ENCODE measurements around the gene AOPEP.
"Not testable (repeated sequence)": the region's sequence is repeated elsewhere in the genome, so short reads cannot be mapped to it uniquely, and the experiment has no call there.

Gene AOPEP

DNA sequence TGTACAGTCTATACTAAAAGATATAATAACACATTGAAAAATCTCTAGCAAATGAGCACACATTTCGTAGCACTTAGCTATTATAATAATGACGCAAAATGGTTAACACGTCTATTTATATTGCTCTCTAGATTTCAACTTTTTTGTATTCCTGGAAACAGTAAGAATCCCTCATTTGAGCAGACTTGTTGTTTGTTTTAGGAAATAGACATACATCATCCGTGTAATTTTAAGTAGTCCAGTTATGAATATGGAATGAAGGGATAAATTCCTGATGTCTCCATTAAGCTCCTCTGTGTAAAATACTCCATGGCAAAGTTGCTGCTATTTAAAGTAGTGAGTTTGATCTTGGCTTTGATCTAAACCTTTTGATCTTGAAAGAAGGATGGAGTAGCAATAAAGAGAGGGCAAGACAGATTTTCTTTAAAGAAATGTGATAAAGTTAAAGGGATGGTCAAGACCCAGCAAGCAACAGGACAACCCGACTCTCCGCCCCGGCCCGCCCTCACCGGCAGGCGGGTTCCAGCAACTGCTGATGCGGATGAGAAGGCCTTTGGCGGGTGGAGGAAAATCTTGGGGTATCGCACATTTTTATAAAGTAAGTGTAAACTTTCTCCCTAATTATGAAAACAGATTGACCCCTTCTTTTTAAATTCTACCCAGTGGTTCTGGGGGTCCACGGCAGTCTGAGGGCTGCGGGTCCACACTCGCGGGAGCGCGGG, 277.4 kb downstream of the AOPEP start:
- DNase-seq: no peak

DNA sequence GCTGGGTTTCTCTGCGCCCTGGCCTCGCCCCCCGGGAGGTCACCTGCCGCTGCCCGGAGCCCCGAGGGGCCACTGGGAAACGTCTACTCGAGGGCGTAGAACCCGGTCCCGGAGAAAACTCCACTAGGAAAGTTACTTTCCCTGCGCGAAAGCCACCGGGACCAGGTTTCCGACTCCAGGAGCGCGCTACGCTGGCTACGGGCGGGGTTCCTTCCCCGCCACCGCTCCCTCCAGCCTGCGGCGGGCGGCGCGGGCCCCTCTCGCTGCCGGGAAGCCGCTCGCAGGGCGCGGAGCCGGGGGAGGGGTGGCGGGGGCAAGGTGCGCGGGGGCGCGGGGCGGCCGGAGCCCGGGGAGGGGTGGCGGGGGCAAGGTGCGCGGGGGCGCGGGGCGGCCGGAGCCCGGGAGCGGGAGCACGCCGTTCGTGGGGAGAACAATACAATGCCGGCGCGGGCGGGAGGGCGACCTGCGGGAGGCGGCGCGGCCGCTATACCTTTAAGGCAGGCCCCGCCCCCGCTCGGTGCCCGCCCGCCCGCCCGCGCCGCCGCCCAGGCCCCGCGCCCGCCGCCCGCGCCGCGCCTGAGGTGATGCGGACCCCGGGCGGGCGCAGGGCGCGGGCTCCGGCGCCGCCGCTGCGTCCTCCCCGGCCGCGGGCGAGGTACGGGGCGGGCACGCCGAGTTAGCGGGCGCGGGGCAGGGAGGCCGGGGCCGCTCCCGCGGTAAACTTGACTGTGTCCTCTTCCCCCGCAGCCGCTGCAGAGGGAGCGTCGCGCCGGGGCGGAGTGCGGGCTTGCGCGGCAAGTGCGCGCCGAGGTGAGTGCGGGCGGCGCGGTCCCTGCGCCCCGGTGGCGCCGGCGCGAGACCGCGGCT, 278.1 kb downstream of the AOPEP start:
- DNase-seq: no peak

DNA sequence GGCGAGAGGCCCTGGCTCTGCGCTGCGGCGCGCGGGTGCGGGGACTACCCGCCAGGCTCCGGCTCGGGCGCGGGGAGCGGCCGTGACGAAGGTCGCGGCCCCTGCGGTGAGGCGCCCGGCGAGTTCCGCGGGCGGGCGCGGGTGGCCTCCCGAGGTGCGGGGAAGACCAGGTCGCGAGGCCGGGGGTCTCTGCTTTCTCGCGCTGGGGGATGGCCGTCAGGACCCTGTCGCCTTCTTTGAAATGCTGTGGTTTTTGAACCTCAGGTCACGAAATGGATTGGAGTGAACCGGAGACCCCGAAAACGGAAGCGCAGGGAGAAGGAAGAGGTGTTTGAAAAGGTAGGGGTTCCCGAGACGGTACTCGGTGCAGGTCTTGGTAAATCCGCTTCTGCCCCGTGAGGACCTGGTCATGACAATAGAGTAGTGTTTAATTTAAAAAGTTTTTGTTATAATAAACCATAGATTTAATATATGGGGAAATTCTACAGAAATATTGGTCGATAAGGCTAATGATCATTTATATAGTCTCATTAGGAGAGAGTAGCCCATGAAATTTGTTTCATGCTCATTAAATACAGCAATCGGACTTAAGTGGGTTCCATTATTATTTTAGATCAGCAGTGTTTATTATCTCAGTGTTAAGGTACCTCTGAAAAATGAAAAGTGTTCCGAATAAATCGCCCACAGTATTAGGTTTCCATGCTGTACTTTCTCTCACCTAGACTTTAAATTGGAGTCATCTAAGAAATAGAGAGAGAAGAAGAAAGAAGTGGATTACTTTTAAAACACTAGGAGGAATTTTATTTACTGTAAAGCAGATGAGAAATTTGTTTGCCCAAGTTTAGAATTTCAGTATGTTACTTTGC, 279.0 kb downstream of the AOPEP start:
- DNase-seq: no peak

DNA sequence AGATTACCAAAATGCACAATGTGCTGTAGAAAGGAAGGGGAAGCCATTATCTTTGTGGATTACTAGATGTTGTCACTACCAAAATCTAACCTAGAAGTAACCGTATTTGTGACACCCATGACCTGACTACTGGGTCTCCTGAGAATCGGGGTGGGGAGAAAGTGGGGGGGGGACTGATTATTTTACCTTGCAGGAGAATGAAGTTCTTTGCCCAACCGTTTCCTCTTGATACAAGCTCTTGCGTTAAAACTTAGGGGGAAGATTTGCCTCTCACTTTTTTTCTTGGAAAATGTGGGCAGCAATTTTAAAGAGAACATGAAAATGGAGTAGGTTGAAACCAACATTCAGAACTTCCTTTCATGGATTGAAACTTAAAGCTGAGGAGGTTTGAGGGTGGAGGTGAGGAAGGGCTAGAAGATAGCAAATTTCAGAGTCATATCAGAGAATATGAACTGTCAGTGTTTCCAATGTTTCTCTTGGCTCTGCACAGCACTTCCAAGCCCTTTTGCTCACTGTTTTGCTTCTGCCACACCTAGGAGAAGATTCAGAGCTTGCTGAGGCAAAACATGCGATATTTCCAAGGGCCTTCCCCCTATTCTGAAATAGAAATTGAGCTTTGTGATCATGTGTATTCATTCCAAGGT, 280.8 kb downstream of the AOPEP start:
- DNase-seq: no peak

DNA sequence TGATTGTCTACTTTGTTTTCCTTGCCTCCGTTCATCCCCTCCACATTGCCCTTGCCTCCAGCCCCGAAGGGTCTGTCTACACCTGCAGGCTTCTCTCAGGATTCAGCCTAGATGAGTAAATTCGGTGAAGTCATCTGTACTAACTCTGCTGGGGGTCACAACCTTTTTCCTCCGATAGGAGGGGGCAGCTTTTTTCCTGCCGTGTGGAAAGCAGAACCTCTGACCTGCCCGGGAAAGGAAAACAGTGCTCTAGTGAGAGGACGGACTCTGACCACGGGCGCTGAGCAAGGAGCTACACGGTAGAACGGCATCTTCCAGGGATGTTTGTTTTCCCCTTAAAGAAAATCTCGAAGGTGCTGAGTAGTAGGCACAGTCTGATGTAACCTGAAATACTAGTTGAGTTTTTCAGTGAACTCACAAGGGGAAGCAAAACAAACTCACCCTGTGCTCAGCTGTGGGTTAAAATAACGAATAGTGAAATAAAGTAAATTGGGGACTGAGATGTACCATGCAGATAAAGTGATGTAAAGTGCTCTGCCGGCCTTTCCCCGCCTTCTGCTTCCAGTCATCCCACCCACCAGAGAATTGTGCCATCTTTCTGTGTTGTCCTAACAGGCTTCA, 281.8 kb downstream of the AOPEP start:
- DNase-seq: no peak

DNA sequence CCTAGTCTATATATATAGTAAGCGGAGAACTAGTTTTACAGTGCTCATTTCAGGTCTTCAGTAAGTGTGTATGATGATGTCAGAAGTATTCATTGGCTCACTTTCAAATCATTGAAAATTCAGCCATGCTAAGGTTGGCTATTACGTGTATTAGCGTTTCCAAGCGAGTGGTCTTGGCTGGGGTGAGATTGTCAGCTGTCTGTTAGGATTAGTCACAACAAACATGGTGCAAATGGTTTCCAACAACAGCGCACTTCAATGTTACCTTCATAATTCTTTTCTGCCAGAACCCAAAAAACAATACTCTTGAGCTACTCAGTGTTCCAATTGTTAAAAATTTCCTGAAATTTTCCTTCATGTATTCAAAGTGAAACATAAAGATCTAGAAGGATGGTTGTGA, 283.0 kb downstream of the AOPEP start:
- DNase-seq: no peak

DNA sequence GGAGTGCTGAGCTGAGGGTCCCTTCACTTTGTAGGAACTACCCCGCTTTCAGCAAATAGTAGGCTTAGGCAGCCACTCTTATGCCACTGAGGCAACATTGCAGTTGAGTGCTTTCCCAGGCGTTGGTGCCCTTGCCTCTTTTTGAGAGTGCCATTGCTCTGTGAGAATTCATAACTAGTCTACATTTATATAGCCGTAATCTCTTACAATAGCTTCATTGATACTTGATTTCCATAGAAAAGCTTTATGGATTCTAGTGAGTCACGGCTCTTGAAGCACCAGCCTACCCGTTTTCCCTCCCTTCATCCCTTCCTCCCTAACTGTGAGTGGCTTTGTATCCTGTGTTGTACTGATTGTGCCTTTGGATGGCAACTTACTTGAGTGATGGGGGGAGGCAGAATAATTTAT, 283.9 kb downstream of the AOPEP start:
- DNase-seq: no peak

DNA sequence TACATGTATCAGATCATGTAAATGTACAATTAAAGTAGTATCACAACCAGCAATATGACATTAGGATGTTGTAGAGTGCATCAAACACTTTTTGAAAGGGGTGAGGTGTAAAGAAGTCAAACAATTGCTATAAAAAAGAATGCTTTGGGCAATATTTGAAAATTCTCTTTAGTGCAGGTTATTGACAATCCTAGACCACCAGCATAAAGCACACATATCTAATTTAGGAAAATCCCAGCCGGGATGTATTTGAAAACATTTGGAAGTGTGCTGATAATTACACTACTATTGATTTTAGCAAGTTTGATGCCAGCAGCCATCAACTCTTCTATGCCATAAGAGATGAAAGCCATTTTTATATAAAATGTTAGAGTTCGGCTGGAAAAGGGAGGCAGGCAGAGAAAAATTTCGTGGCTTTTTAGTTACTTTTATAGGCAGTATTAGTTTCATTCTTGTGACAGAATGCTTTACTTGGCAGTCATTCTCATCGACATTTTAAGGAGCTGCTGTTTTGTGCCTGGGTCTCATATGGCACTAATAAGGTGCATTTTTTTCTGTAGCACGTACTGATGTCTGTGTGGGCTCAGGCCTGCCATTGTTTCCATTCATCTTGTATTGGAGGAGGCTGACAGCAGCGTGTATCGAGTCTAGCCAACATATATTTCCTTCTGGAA, 285.7 kb downstream of the AOPEP start:
- no peak for DNase-seq

DNA sequence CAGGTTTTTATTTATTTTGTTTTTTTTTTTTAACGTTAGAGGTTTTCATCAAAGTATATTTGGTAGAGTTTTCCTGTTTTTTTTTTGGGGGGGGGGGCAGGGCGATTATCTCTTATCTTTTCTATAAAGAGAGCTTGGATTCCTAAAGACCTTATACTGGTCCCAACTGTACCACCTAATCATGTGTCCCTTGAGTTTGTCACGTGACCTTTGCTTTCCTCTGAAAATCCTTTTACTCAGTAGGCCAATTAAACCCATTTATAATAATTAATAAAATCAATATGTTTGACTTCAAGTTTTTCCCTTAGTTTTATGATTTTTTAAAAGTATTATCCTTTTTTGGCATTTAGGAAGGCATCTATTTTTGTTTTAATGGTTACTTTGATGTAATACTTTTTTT, 286.4 kb downstream of the AOPEP start:
- no peak for DNase-seq

DNA sequence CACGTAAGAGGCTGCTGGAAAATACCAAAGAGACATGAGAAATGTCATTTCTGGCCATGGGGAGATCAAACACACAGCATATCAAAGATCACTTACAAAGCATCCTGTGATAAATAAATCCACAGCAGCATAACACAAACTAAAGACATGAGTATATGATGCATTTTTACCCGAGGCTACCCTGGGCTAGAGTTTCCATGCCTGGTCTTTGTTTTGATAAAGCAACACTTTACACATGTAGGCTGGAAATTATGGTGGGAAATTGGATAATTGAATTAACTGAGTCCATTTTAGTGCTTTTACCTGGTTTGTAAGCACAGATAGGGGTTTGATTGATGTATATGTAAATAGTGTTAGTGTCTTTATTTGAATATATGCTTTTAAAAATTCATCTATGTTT, 288.4 kb downstream of the AOPEP start:
- DNase-seq: no peak

DNA sequence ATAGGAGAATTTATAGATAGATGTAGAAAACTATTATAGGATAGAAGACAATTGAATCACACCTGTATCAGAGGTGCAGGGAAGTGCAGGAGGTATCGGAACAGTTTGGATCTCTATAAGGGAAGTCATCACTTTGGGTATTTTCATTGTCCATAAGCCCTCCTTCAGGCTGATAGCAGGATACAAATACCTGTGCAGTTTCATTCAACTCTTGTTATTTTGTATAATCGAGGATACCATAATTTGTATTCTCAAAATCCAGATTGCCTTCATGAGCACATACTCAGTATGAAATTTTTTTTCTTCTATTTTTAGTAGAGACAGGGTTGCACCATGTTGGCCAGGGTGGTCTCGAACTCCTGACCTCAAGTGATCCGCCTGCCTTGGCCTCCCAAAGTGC, 289.1 kb downstream of the AOPEP start:
- no peak for DNase-seq

DNA sequence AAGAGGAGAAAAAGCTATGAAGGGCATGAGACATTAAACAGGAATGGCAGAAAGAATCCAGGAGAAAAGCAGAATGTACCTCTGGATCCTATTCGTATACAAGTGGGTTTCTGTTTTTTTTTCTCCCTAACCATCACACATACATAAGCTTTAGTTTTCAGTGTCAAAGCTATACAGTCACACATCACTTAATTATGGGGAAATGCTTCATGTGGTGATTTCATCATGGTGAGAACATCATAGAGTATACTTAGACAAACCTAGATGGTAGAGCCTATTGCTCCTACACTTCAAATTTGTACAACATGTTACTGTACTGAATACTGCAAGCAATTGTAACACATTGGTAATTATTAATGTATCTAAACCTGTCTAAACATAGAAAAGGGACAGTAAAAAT, 290.6 kb downstream of the AOPEP start:
- DNase-seq: no peak

DNA sequence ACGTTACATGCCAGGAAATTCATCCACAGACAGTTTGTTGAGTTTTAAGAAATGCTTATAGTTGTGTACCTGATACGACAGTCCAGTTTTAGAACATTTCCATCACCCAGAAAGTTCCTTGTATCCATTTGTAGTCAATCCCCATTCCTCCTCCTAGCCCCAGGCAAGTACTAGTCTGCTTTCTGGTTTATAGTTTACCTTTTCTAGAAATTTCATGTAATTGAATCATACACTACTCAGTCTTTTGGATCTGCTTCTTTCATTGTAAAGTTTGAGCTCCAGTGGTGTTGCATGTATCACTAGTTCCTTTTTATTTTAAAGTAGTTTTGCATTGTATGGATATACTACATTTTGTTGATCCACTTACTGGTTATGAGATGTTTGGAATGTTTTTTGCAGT, 291.2 kb downstream of the AOPEP start:
- DNase-seq: no peak

DNA sequence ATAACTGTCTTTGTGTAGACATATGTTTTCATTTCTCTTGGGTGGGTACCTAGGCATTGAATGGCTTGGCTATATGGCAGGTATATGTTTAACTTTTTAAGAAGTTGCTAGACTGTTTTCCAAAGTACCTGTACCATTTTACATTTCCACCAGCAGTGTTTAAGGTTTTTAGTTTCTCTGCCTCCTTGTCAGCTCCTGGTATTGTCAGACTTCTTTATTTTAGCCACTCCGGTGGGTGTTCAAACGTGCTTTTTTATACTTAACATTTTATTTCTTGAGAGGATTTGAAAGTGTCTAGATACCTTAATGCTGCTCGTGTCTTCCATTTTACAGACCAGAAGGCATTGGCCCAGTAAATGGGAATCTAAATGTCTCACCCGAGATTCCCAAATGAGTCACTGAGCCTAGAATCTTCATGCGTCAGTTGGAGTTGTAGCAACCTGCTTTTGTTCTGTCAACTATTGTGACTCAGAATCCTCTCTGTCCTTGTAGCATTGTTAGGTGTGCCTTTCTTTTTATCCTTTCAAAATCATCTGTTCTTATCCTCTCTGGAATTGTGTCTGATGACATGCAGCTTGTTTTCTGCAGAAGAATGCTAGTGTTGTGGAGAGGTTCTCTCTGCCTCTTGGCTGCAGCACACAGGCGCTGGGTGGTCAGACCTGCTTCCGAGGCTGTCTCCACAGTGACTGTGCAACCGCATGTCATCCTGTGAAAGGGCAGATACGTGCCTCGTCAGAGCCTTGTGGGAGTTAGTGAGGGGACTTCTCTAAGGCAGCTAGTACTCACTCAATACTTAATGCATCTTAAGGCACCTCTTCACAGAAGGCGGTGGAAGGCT, 291.8 kb downstream of the AOPEP start:
- DNase-seq: no peak

DNA sequence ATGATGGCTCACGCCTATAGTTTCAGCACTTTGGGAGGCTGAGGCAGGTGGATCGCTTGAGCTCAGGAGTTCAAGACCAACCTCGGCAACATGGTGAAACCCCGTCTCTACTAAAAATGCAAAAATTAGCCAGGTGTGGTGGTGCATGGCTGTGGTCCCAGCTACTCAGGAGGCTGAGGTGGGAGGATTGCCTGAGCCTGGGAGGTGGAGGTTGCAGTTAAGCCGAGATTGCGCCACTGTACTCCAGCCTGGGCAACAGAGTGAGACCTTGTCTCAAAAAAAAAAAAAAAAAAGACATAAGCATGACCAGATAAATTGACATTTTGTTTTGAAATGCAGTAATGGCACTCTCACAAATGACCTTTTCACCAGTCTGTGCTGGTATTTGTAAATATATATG, 294.1 kb downstream of the AOPEP start:
- not testable (repeated sequence) for DNase-seq

DNA sequence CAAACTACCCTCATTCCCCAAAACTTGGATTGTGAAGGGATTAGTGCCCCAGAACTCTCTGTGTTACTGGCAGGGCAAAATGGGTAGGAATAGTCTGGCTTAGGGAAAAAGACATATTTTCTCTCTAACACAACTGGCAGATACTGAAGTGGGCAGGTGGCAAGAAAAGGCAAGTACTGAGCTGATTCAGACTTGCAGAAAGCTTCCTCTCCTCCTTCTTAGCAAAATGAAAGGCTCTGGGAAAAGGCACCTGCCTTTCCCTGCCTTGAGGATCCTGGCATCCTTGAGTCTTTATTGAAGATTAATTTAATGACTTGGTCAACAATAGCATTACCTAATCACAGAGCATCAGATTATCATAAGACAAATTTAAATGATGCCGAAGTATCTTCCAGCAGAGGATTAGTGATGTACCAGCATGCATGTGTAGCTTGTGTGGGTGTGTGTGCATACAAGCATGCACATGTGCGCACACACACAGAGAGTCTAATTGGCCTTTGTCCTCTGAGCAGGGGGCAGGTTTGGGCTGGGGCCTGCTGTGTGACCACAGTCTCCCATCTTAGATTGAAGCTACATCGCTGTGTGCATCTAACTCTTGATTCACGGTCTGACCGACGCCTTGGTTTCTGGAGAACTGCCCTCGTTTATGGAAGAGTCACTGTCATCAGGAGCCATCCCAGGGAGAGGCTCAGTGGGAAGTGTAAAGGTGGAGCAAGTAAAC, 294.8 kb downstream of the AOPEP start:
- DNase-seq: no peak

DNA sequence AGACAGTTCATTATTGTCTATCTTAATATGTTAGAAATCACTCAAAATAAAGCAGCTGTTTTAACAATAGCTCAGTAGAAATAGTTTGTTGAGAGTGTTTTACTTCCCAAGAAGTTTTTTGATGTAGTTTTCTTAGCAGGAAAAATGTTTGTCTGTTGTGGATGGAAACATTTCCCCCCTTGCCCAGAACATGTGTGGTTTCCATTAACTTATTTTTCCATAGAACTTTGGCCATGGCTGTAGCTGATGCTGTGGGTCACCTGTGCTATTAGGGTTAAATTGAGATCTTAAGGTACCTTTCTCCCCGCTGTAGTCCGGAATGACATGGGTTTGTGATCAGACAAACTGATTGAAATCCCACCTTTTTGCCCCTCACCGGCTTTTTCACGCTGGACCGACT, 296.2 kb downstream of the AOPEP start:
- DNase-seq: no peak

DNA sequence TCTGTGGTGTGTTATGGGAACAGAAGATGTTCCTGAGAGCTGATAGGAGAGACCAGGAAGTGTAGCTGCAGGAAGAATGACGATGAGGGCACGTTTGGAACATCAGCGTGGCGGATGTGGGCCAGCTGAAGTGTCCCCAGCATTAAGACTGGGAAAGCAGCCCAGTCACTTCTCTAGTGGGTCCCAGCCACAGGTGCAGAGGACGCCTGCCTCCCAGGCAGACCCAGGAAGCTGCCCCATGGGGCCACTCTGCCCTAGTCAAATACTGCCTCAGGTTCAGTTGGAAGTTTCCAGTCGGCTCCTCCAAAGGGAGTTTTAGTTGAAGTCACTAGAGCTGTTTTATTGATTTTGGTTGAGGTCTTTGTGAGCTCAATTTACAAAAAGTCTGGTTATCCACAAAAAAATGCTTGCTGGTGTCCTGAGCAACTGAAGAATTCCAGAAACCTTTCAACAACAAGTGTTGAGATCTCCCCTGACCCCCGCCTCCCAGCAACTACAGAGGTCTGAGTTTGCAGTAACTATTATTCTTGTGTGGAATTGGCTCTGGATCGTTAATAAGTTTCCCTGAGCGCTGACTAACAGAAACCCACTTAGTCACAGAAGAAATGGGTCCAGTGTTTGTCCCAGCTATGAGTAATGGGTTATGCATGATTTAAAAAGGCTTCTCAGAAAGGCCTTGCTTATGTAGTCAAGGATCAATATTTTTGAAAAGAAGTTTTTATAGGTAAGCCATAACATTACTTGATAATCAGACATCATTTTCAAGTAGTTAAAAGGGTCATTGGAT, 296.9 kb downstream of the AOPEP start:
- no peak for DNase-seq

DNA sequence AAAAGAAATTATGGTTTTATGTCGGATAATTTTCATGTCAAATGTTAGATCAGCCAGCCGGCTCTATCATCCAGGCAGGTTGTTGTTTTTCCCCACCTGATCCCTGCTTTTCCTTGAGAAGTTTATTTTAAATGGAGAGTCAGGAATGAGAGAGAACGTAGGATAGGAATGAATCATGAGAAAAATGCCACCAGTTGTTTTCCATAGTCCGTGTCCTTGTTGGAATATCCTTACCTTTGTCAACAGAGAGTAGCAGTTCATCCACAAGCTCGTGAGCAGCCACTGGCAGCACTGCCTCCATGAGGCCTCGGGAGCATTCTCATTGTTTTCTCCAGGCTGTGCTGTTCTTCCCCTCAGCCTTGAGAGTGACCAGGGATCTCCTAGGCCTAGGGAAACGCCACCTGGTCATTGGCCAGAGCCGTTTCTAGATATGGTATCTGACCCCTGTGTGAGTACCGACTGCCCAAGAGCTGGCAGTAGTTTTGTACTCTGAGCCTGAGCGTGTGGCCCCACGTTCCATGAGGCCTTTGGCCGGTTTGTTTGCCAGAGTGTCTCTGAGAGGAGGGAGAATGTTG, 297.7 kb downstream of the AOPEP start:
- DNase-seq: no peak
